GM19023 (cell line): ENCODE measurements around the gene DOCK9.

Source experiments
- ATAC-seq: cut with Tn5 transposase; IDR thresholded peaks from one replicate; pipeline ENCODE4 v1.9.1; 2021; ENCODE audit warnings: mild to moderate bottlenecking, moderate library complexity; ENCODE audit not compliant: unreplicated experiment

Gene DOCK9

GRCh38 chr13:98978280-98978679, 416 bp upstream of the DOCK9 start:
- no peak for ATAC-seq

- no peak for ATAC-seq
These were observed 923 bp downstream of the DOCK9 start for GRCh38 chr13:98976941-98977340.

- no peak for ATAC-seq
These were observed 1.5 kb downstream of the DOCK9 start for GRCh38 chr13:98976338-98976737.

- ATAC-seq, result no peak
These were observed 2.0 kb downstream of the DOCK9 start for GRCh38 chr13:98975822-98976261.

GRCh38 chr13:98974053-98974452, 3.8 kb downstream of the DOCK9 start:
- no peak for ATAC-seq

- ATAC-seq, result no peak
These were observed 5.2 kb downstream of the DOCK9 start for GRCh38 chr13:98972627-98973026.

GRCh38 chr13:98972059-98972458, 5.8 kb downstream of the DOCK9 start:
- ATAC-seq, result no peak

- ATAC-seq, result no peak
These were observed 7.5 kb downstream of the DOCK9 start for GRCh38 chr13:98970330-98970729.

- no peak for ATAC-seq
These were observed 10.4 kb downstream of the DOCK9 start for GRCh38 chr13:98967491-98967890.

GRCh38 chr13:98966019-98966418, 11.8 kb downstream of the DOCK9 start:
- ATAC-seq, result no peak

- ATAC-seq, result no peak
These were observed 12.5 kb downstream of the DOCK9 start for GRCh38 chr13:98965325-98965724.

- ATAC-seq, result no peak
These were observed 13.9 kb downstream of the DOCK9 start for GRCh38 chr13:98963917-98964316.

- ATAC-seq, result no peak
These were observed 14.8 kb downstream of the DOCK9 start for GRCh38 chr13:98962901-98963590.

GRCh38 chr13:98961503-98962105, 16.3 kb downstream of the DOCK9 start:
- no peak for ATAC-seq

- no peak for ATAC-seq
These were observed 17.0 kb downstream of the DOCK9 start for GRCh38 chr13:98960606-98961502.

GRCh38 chr13:98959786-98960605, 17.9 kb downstream of the DOCK9 start:
- ATAC-seq, result no peak

GRCh38 chr13:98959291-98959690, 18.6 kb downstream of the DOCK9 start:
- no peak for ATAC-seq

GRCh38 chr13:98958443-98958794, 19.4 kb downstream of the DOCK9 start:
- ATAC-seq, result no peak

GRCh38 chr13:98957731-98958442, 20.0 kb downstream of the DOCK9 start:
- ATAC-seq, result no peak

- ATAC-seq, result no peak
These were observed 22.5 kb downstream of the DOCK9 start for GRCh38 chr13:98955336-98955735.
